NT2/D1 (cell line): ENCODE measurements around the gene NLRX1.

Experiments used
- SUZ12 ChIP-seq: IDR thresholded peaks from 2 replicates; pipeline ENCODE4 v1.6.1; 2011; ENCODE audit not compliant: insufficient read length, insufficient read depth; ENCODE audit errors: extremely low read depth
- YY1 ChIP-seq: IDR thresholded peaks from 2 replicates; pipeline ENCODE4 v1.6.1; 2011; ENCODE audit not compliant: insufficient read length, insufficient read depth
- ZNF274 ChIP-seq: IDR thresholded peaks from 2 replicates; pipeline ENCODE4 v1.6.1; 2011; ENCODE audit warnings: mild to moderate bottlenecking, low read depth, low read length

DNA sequence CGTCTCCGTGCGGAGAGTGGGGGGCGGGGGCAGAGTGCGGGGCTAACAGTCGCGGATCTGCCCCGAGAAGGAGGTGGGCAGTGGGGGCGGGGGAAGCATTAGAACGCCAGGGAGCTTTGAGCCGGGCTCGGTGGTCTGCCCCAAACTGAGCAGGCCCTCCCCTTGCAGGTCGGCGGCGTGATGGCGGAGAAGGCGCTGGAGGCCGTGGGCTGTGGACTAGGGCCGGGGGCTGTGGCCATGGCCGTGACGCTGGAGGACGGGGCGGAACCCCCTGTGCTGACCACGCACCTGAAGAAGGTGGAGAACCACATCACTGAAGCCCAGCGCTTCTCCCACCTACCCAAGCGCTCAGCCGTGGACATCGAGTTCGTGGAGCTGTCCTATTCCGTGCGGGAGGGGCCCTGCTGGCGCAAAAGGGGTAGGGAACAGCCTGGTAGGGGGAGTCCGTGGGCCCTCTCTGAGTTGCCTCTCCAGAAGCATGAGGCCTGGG lies 18.7 kb upstream of the NLRX1 start:
- TF ChIP-seq ZNF274 (no peak), YY1 (no peak), SUZ12 (no peak)
